Measurements from ENCODE around the gene ITK.

DNA sequence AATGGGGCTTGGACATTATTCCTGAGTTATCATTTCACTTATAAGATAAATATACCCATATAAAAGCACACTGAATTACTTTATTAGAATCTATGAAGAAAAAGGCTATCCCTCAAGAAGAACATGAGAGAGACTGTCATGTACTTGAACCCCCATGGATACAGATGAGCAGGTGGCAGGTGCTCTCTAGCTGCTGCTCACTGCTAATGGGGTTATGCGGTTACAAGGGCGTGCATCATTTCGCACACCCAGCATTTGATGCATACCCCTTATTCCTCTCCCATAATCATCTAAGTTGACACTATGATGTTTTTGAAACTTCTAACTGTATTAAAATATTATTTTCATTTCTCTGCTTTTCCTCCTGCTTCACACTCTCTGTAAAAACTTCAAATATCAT is 16.4 kb downstream of the ITK start:
- TF ChIP-seq EP300 (IDR thresholded peaks at IDR 0.05) (no peak), POLR2A (IDR thresholded peaks at IDR 0.05) (no peak)
- TF ChIP-seq, protein P1, sequence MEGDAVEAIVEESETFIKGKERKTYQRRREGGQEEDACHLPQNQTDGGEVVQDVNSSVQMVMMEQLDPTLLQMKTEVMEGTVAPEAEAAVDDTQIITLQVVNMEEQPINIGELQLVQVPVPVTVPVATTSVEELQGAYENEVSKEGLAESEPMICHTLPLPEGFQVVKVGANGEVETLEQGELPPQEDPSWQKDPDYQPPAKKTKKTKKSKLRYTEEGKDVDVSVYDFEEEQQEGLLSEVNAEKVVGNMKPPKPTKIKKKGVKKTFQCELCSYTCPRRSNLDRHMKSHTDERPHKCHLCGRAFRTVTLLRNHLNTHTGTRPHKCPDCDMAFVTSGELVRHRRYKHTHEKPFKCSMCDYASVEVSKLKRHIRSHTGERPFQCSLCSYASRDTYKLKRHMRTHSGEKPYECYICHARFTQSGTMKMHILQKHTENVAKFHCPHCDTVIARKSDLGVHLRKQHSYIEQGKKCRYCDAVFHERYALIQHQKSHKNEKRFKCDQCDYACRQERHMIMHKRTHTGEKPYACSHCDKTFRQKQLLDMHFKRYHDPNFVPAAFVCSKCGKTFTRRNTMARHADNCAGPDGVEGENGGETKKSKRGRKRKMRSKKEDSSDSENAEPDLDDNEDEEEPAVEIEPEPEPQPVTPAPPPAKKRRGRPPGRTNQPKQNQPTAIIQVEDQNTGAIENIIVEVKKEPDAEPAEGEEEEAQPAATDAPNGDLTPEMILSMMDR (IDR thresholded peaks at IDR 0.05), result no peak
